Uterus (tissue), 4 donors: ENCODE results near the gene CAPZA3. TPM values are rescaled to one million over a fixed set of nuclear protein-coding genes. Genes with fewer than 3 reads are reported as not detected.

ENCODE experiments used
- DNase-seq, 2 donors: peaks; one replicate each; pipeline ENCODE4 v3.0.0-alpha.2; 2019 to 2020
- H3K27ac ChIP-seq, 2 donors: fragments of 200-600 bp; sonication (generic); 1 replicate in 1 of 2; 2 replicates in 1 of 2; pipeline ENCODE4 v1.5.1; 2016 to 2018
- H3K27me3 ChIP-seq, 2 donors: fragments of 200-600 bp; sonication (generic); one replicate each; pipeline ENCODE4 v1.5.1; 2018 to 2019; ENCODE audit warnings: control low read depth in 1 of 2
- H3K36me3 ChIP-seq, 2 donors: fragments of 200-600 bp; sonication (generic); one replicate each; pipeline ENCODE4 v1.5.1; 2019; ENCODE audit warnings: control low read depth in 1 of 2
- H3K4me1 ChIP-seq, 2 donors: fragments of 200-600 bp; sonication (generic); one replicate each; pipeline ENCODE4 v1.5.1; 2018 to 2019; ENCODE audit warnings: control low read depth in 1 of 2
- H3K4me3 ChIP-seq, 2 donors: fragments of 200-600 bp; sonication (generic); 1 replicate in 1 of 2; 2 replicates in 1 of 2; pipeline ENCODE4 v1.5.1; 2018 to 2019; ENCODE audit warnings: mild to moderate bottlenecking in 1 of 2
- H3K9me3 ChIP-seq, 2 donors: fragments of 200-600 bp; sonication (generic); one replicate each; pipeline ENCODE4 v1.5.1; 2019; ENCODE audit warnings: control low read depth in 1 of 2
- CTCF ChIP-seq, 4 experiments: fragments of 200-600 bp in 2 of 4; fragments of 450-650 bp in 2 of 4; sonication (generic) in 2 of 4; IDR thresholded peaks; one replicate each; pipeline ENCODE4 v1.5.1; 2016 to 2019; ENCODE audit warnings: antibody characterized with exemption in 4 of 4, mild to moderate bottlenecking in 2 of 4, moderate library complexity in 1 of 4
- POLR2A ChIP-seq, 2 donors: fragments of 450-650 bp; IDR thresholded peaks; one replicate each; pipeline ENCODE4 v1.6.1; 2016; ENCODE audit warnings: antibody characterized with exemption in 2 of 2, mild to moderate bottlenecking in 1 of 2, moderate library complexity in 1 of 2
- intact Hi-C: fragments of 100-400 bp; cut with DNase I; formaldehyde crosslinking; loops from one replicate; pipeline ENCODE4 v1.15.1; 2023; ENCODE audit warnings: low total_unique reads
- total RNA-seq, 4 donors: library from RNA; depleted of rRNA in 3 of 4; stranded (reverse); fragments of >200 nt in 3 of 4; gene quantifications; one replicate each; pipeline versions ENCODE4 v1.1.0 to v1.2.4, GENCODE V29; 2014 to 2023
- donor health status: DM: yes; HTN: yes; CAD: no.

CAPZA3 gene
- total RNA-seq, 4 donors from 2014 or later = 0.35 TPM; not detected in 3

- H3K4me1 ChIP-seq = no peaks in the 10 kb centered on the region
- intact Hi-C loops = no loop called here
- H3K4me3 ChIP-seq = no peak overlapping the region
- H3K27ac ChIP-seq = no peak overlapping the region
- no peaks in the 10 kb centered on the region for H3K27me3 ChIP-seq
- TF ChIP-seq POLR2A (IDR thresholded peaks at IDR 0.05) (no peak), CTCF (IDR thresholded peaks at IDR 0.05) (no peak)
- no peaks in the 10 kb centered on the region for H3K9me3 ChIP-seq
- H3K36me3 ChIP-seq = no peaks in the 10 kb centered on the region
- DNase-seq = no peak
Measured at GRCh38 chr12:18747895-18748294, 10.0 kb downstream of the CAPZA3 start.

GRCh38 chr12:18749386-18749957 is 11.6 kb downstream of the CAPZA3 start:
- TF ChIP-seq POLR2A (IDR thresholded peaks at IDR 0.05) (no peak), CTCF (IDR thresholded peaks at IDR 0.05) (no peak)
- DNase-seq = no peak
- intact Hi-C loops = no loop called here
- H3K4me1 ChIP-seq = no peaks in the 10 kb centered on the region
- H3K27me3 ChIP-seq = no peaks in the 10 kb centered on the region
- no peaks in the 10 kb centered on the region for H3K36me3 ChIP-seq
- H3K4me3 ChIP-seq = no peak overlapping the region
- no peaks in the 10 kb centered on the region for H3K9me3 ChIP-seq
- no peak overlapping the region for H3K27ac ChIP-seq

DNA sequence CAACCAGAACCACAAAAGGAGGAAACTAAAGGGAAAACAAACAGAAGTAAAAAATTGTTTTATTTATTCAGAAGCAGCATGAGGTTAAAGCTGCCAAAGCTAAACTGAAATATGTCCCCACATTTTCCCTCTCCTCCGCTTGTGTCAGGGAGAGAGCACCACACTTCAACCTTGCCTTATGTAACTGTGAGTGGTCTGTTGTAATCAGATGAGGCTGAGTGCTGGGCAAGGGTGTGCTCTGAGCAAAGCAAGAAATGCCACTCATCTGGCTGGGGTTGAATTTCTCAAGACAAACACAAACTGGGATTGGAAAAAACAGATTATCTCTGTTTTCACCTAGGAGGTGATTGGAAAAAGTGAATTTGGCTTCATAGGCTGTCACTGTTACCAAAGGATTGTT is 12.2 kb downstream of the CAPZA3 start:
- Histone ChIP-seq H3K27me3 (no peaks in the 10 kb centered on the region), H3K4me3 (no peak overlapping the region), H3K9me3 (no peaks in the 10 kb centered on the region), H3K4me1 (no peaks in the 10 kb centered on the region), H3K27ac (no peak overlapping the region), H3K36me3 (no peaks in the 10 kb centered on the region)
- DNase-seq = no peak
- intact Hi-C loops = no loop called here
- no peak for TF ChIP-seq CTCF (IDR thresholded peaks at IDR 0.05)
- TF ChIP-seq POLR2A (IDR thresholded peaks at IDR 0.05) = no peak

DNA sequence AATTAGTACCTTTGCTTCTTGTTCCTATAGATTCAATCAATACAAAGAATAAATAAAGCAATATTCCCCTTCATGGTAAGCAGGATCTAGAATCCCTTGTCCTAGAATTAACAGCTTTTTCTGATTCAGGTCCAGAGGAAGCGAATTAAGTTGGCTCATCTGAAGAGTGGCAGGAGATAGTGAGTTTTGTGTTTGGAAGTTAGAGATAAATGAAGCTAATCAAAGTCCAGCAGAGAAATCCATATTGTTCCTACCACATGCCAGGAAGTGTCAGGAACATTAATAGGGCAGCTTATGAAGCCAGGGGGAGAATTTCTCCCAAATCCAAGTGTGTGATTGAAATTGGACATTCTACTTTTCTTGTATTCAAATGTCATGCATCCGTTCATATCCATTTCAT is 13.9 kb downstream of the CAPZA3 start:
- H3K27me3 ChIP-seq = no peaks in the 10 kb centered on the region
- no peak for DNase-seq
- TF ChIP-seq POLR2A (IDR thresholded peaks at IDR 0.05) (no peak), CTCF (IDR thresholded peaks at IDR 0.05) (no peak)

GRCh38 chr12:18752280-18752920 is 14.5 kb downstream of the CAPZA3 start:
- TF ChIP-seq POLR2A (IDR thresholded peaks at IDR 0.05) (no peak), CTCF (IDR thresholded peaks at IDR 0.05) (no peak)
- no peaks in the 10 kb centered on the region for H3K4me1 ChIP-seq
- no peaks in the 10 kb centered on the region for H3K36me3 ChIP-seq
- no peak overlapping the region for H3K4me3 ChIP-seq
- no peaks in the 10 kb centered on the region for H3K27me3 ChIP-seq
- H3K27ac ChIP-seq = no peak overlapping the region
- intact Hi-C loops = no loop called here
- DNase-seq = peak in 1 of 2 donors; percentile 22
- no peaks in the 10 kb centered on the region for H3K9me3 ChIP-seq

More for the DNA sequence above, 13.9 kb downstream of the CAPZA3 start:
- Histone ChIP-seq H3K36me3 (no peaks in the 10 kb centered on the region), H3K9me3 (no peaks in the 10 kb centered on the region), H3K4me1 (no peaks in the 10 kb centered on the region), H3K4me3 (no peak overlapping the region), H3K27ac (no peak overlapping the region)
- intact Hi-C loops = no loop called here
